Muscle layer of duodenum (tissue), 2 donors: ENCODE measurements around the gene DUSP22.

Experiments used
- H3K27ac ChIP-seq: one replicate; pipeline ENCODE4 v1.7.0; 2013; ENCODE audit warnings: mild to moderate bottlenecking, low read length
- H3K27me3 ChIP-seq: one replicate; pipeline ENCODE4 v1.7.0; 2013; ENCODE audit warnings: low read depth, mild to moderate bottlenecking, control low read depth, low read length
- H3K36me3 ChIP-seq, 2 donors: one replicate each; pipeline ENCODE4 v1.7.0; 2013; ENCODE audit warnings: low read length in 2 of 2, control low read depth in 1 of 2, mild to moderate bottlenecking in 1 of 2; ENCODE audit not compliant: insufficient read depth in 2 of 2, control insufficient read depth in 1 of 2
- H3K4me1 ChIP-seq, 2 donors: one replicate each; pipeline ENCODE4 v1.7.0; 2013; ENCODE audit warnings: low read length in 2 of 2, mild to moderate bottlenecking in 2 of 2, control low read depth in 1 of 2, moderate library complexity in 1 of 2; ENCODE audit not compliant: insufficient read depth in 2 of 2, control insufficient read depth in 1 of 2
- H3K4me3 ChIP-seq, 2 donors: one replicate each; pipeline ENCODE4 v1.7.0; 2013; ENCODE audit warnings: low read length in 2 of 2, low read depth in 1 of 2, mild to moderate bottlenecking in 1 of 2
- H3K9me3 ChIP-seq, 2 donors: one replicate each; pipeline ENCODE4 v1.7.0; 2013; ENCODE audit warnings: low read length in 2 of 2, control low read depth in 1 of 2, mild to moderate bottlenecking in 1 of 2; ENCODE audit not compliant: control insufficient read depth in 1 of 2
- donor health status: healthy.

Gene DUSP22

GRCh38 chr6:352474-352873, 60.2 kb downstream of the DUSP22 start:
- no peak overlapping the region for H3K4me3 ChIP-seq
- H3K27ac ChIP-seq, result no peak overlapping the region
- no peaks in the 10 kb centered on the region for H3K27me3 ChIP-seq
- no peaks in the 10 kb centered on the region for H3K9me3 ChIP-seq
- H3K36me3 ChIP-seq, result peaks cover 39 to 42% of the 10 kb centered on the region in 2 donors
- no peaks in the 10 kb centered on the region for H3K4me1 ChIP-seq

- Histone ChIP-seq H3K27ac (no peak overlapping the region), H3K9me3 (no peaks in the 10 kb centered on the region), H3K4me1 (no peaks in the 10 kb centered on the region), H3K36me3 (peaks cover 34 to 36% of the 10 kb centered on the region in 2 donors), H3K4me3 (no peak overlapping the region), H3K27me3 (no peaks in the 10 kb centered on the region)
Measured at GRCh38 chr6:352896-353470, 60.7 kb downstream of the DUSP22 start.

GRCh38 chr6:353642-354614, 61.6 kb downstream of the DUSP22 start:
- Histone ChIP-seq H3K9me3 (no peaks in the 10 kb centered on the region), H3K27me3 (no peaks in the 10 kb centered on the region), H3K36me3 (peaks cover 24 to 27% of the 10 kb centered on the region in 2 donors), H3K4me3 (no peak overlapping the region), H3K27ac (no peak overlapping the region), H3K4me1 (no peaks in the 10 kb centered on the region)

GRCh38 chr6:354631-355280, 62.5 kb downstream of the DUSP22 start:
- H3K36me3 ChIP-seq, result peaks cover 16 to 19% of the 10 kb centered on the region in 2 donors
- H3K9me3 ChIP-seq, result no peaks in the 10 kb centered on the region
- H3K4me3 ChIP-seq, result no peak overlapping the region
- no peak overlapping the region for H3K27ac ChIP-seq
- H3K27me3 ChIP-seq, result no peaks in the 10 kb centered on the region
- H3K4me1 ChIP-seq, result no peaks in the 10 kb centered on the region

GRCh38 chr6:355373-356208, 63.3 kb downstream of the DUSP22 start:
- no peaks in the 10 kb centered on the region for H3K27me3 ChIP-seq
- peaks cover 9 to 11% of the 10 kb centered on the region in 2 donors for H3K36me3 ChIP-seq
- no peak overlapping the region for H3K27ac ChIP-seq
- H3K4me1 ChIP-seq, result no peaks in the 10 kb centered on the region
- no peak overlapping the region for H3K4me3 ChIP-seq
- H3K9me3 ChIP-seq, result no peaks in the 10 kb centered on the region

- H3K9me3 ChIP-seq, result no peaks in the 10 kb centered on the region
Measured at GRCh38 chr6:356828-357251, 64.6 kb downstream of the DUSP22 start.

GRCh38 chr6:357261-357790, 65.0 kb downstream of the DUSP22 start:
- peaks cover under 1 to 8% of the 10 kb centered on the region in 2 donors for H3K36me3 ChIP-seq
- H3K4me3 ChIP-seq, result no peak overlapping the region
- H3K4me1 ChIP-seq, result no peaks in the 10 kb centered on the region

More at GRCh38 chr6:356828-357251, 64.6 kb downstream of the DUSP22 start:
- no peaks in the 10 kb centered on the region for H3K27me3 ChIP-seq
- H3K27ac ChIP-seq, result no peak overlapping the region
- H3K36me3 ChIP-seq, result peaks cover 3 to 9% of the 10 kb centered on the region in 2 donors
- H3K4me3 ChIP-seq, result no peak overlapping the region
- H3K4me1 ChIP-seq, result no peaks in the 10 kb centered on the region

GRCh38 chr6:357791-358341, 65.6 kb downstream of the DUSP22 start:
- Histone ChIP-seq H3K36me3 (peaks cover 0 to 2% of the 10 kb centered on the region in 2 donors), H3K27me3 (no peaks in the 10 kb centered on the region), H3K9me3 (no peaks in the 10 kb centered on the region), H3K27ac (no peak overlapping the region), H3K4me1 (no peaks in the 10 kb centered on the region), H3K4me3 (no peak overlapping the region)

More at GRCh38 chr6:357261-357790, 65.0 kb downstream of the DUSP22 start:
- Histone ChIP-seq H3K27ac (no peak overlapping the region), H3K27me3 (no peaks in the 10 kb centered on the region), H3K9me3 (no peaks in the 10 kb centered on the region)

- H3K4me1 ChIP-seq, result no peaks in the 10 kb centered on the region
- no peaks in the 10 kb centered on the region for H3K9me3 ChIP-seq
- no peaks in the 10 kb centered on the region for H3K27me3 ChIP-seq
- no peaks in the 10 kb centered on the region for H3K36me3 ChIP-seq
- no peak overlapping the region for H3K4me3 ChIP-seq
- no peak overlapping the region for H3K27ac ChIP-seq
Measured at GRCh38 chr6:358432-358831, 66.1 kb downstream of the DUSP22 start.

- no peak overlapping the region for H3K4me3 ChIP-seq
- H3K36me3 ChIP-seq, result no peaks in the 10 kb centered on the region
- H3K27ac ChIP-seq, result no peak overlapping the region
- no peaks in the 10 kb centered on the region for H3K27me3 ChIP-seq
- H3K9me3 ChIP-seq, result no peaks in the 10 kb centered on the region
- H3K4me1 ChIP-seq, result no peaks in the 10 kb centered on the region
Measured at GRCh38 chr6:358847-359246, 66.6 kb downstream of the DUSP22 start.
